ENCODE data around the gene BUB1B.

The BUB1B gene

GRCh38 chr15:40192942-40193341, 32.1 kb downstream of the BUB1B start:
- DNase-seq: no peak

- peak; percentile 28 for DNase-seq
Observed at GRCh38 chr15:40197434-40197833, 36.6 kb downstream of the BUB1B start.

DNA sequence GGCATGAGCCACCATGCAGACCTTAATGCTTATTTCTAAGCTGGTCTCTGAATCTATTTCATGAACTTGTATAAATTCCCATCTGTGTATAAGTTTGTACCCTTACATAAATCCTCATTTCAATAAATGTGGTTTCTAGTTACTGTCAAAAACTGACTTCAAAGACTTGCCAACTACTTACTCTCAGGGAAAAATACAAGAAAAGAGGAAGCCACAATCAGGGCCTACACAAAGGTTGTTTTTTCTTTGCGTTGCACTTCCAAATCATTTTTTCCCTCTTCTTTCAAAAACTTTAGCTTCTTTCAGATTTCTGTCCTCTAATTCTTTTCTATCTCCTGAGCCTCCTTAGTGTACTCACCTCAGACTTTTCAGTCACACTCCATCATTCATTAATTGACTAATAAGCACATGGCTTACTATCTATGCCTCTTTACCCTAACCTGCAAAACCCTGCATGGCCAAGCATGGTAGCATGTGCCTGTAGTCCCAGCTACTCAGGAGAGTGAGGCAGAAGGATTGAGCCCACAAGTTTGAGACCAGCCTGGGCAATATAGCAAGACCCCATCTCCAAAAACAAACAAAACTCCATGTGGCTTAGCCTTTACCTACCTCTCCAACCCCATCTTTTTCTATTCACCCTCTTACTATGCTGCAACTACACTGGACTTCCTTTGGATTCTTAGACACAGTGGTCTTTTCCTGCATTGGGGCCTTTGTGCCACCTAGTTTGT, 37.7 kb downstream of the BUB1B start:
- DNase-seq: no peak

GRCh38 chr15:40204100-40204499, 43.2 kb downstream of the BUB1B start:
- no peak for DNase-seq

DNA sequence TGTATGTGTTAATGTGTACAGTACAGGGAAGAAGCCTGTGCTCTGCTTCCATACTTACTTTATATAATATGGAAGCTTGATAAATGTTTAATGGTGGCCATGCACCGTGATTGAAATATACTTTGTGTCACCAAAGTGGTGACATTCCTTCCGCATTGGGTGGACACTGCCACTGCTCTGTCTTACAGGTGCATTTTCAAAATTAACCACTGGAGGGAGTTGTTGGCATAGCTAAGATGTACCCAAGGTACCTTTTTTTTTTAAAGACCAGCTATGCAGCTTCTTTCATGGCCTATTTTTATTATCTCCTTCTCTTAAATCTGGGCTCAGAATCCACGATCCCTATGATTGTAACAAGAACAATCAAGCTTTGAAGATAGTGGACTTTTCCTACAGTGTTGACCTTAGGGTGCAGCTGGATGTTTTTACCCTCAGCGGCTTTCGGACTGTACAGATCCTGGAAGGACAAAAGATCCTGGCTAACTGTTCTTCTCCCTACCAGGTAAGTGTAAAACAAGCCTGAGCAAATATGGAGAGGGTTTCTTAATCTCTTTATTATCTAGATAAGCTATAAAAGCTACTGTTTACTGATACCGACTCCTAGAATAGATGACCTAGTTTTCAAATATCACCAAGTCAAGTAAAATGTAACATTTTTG, 56.4 kb downstream of the BUB1B start:
- DNase-seq: peak; percentile 83

DNA sequence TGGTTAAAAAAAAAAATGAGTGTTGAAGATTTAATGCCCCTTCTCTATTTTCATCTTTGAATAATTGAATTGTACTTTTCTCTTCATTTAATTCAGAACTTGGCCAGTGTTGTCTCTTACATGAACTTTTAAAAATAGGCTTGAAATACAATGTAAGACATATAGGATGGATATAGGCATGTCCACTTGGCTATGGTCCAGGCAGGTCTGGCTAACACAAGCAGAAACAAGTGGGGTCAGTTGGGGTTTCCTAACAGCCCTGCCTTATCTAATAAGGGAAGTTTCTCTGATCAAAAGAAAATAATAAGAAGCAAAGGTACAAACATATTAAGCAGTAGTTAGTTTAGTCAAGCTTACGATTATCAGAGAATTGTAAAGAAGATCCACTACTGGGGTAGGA, 58.9 kb downstream of the BUB1B start:
- no peak for DNase-seq

DNA sequence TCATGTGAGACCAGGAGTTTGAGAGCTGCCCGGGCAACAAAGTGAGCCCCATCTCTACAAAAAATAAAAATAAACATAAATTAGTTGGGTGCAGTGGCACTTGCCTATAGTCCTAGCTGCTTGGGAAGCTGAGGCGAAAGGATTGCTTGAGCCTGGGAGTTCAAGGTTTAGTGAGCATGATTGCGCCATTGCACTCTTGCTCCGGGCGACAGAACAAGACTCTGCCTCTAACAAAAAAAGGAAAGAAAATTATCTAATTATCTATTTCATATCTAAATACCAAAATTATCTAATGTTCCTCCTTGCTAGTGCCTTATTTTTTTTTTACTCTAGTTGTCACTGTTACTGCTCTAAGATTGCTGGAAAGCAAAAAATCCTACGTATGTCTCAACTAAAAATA, 61.3 kb downstream of the BUB1B start:
- no peak for DNase-seq

DNA sequence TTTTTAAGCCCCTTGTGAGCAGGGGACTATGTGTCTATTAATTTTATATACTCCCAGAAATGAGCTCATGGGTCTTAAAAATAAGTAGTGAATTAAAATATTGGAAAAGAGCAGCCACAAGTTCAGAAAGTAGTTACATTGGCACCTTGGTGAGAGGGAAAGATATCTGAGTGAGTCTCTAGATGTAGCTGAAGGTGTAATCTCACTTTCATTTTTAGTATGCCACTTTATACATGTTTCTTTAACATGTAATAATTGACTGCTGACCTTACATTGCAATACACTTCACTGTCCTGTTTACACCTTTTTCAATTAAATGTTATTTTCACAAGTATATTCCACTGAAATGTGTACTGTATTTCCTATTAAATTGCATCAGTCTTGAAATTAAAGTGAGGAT, 65.9 kb downstream of the BUB1B start:
- no peak for DNase-seq

DNA sequence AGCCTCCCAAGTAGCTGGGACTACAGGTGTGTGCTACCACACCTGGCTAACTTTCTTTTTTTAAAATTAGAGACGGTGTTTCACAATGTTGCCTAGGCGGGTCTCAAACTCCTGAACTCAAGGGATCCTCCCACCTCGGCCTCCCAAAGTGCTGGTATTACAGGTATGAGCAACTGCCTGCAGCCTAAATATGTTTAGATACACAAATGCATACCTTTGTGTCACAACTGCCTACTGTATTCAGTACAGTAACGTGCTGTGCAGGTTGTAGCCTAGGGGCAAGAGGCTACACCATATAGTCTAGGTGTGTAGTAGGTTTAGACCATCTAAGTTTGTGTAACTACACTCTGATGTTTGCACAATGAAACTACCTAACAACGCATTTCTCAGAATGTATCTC, 68.4 kb downstream of the BUB1B start:
- DNase-seq: no peak

- no peak for DNase-seq
Observed at GRCh38 chr15:40229956-40230355, 69.1 kb downstream of the BUB1B start.

GRCh38 chr15:40232625-40233070, 71.8 kb downstream of the BUB1B start:
- DNase-seq: no peak

DNA sequence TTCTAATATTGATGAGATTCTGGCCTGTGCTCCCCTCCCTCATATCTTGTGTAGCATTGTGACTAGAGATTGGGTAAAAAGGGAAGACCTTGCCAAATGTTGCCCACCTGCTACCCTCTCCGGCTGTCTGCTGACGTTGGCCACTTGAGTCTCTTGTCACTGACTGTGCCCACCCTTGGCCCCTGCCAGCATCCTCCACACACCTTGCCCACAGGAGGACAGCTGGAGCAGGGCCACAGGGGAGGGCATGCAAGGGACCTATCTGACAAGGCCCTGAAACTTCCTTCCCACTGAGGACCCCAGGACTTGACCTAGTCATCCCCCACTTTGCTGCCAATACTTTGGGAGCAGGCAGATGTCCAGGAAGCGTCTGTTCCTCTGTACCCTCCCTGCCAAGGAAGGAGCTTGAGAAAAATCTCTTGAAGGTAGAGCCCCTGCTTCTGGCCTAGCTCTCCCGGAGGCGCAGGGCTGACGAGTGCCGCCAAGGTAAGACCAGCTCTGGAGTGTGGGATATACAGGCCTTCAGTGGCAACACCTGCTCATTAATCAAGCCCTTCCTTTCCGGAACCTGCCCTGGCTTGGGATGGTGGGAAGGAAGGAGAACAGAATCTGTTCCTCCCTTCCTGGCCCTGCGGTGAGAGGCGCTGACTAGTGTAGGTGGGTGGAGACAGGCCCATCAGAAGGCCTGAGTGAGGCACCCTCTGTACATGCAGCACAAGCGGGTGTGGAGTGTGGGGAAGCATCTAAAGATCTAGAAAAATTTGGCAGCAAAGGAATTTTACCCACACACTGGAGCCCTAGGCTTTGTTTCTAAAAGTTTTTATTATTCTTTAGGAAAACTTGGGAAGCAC, 73.1 kb downstream of the BUB1B start:
- no peak for DNase-seq

GRCh38 chr15:40234783-40235182, 73.9 kb downstream of the BUB1B start:
- no peak for DNase-seq

- no peak for DNase-seq
Observed at GRCh38 chr15:40235201-40235885, 74.5 kb downstream of the BUB1B start.

GRCh38 chr15:40238532-40239403, 77.9 kb downstream of the BUB1B start, which contains the start of gene PAK6:
Gene PAK6, plus strand, starts transcription at chr15:40239063. Its CDS starts 25,723 bp downstream, at chr15:40264786.
- peak; percentile 16 for DNase-seq

DNA sequence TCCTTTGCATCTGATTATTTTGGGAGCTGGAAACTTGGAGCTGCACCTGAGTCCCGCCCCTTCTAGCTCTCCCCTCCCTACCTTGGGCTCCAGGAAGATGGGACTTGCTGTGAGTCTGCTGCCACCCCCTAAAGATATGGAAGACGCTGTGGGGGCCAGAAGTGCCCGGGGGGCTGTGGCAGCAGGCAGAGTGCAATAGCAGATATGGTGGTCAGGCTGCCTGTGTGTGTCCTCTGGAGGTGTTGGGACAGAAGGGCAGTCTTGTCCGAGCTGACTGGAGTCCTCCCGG, 78.5 kb downstream of the BUB1B start:
- DNase-seq: no peak

DNA sequence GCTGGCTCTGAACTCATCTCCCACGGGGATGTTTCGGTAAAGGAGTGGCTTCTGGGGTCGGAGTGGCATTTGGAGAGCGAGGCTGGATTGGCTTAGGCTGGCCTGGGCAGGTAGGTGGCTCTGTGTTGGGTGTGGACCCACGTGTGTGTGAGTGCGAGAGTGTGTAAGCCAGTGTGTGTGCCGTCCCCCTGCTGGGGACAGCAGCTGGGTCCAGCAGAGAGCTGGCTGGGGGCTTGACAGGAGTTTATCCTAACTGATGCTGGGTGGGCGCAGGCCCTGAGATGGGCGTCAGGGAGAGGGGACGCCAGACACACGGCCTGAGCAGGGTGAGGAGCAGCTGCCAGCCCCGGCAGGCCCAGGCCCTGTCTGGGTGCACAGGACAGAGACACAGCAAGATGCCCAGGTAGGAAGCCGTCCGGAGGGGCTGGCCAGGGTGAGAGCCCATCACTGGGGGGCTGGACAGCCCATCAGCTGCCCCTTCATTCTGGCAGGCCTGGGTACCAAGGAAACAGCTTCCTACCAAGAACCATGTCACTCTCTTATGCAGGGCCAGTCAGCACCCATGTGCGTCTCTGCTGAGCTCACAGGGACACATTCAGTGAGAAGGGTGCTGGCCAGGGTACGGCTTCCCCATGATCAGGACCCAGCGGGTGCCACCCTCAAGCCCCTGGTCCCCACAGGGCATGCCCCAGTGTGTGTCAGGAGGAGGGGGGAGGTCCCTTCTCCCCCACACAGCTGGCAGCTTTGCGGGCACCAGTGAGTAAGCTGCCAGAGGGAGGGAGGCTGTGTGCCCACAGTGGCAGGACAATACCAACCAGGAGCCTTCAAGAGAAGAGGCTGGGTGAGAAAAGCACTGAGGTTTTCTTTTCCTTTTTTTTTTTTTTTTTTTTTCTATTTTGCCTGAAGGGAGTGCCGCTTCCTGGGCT, 79.1 kb downstream of the BUB1B start:
- no peak for DNase-seq

DNA sequence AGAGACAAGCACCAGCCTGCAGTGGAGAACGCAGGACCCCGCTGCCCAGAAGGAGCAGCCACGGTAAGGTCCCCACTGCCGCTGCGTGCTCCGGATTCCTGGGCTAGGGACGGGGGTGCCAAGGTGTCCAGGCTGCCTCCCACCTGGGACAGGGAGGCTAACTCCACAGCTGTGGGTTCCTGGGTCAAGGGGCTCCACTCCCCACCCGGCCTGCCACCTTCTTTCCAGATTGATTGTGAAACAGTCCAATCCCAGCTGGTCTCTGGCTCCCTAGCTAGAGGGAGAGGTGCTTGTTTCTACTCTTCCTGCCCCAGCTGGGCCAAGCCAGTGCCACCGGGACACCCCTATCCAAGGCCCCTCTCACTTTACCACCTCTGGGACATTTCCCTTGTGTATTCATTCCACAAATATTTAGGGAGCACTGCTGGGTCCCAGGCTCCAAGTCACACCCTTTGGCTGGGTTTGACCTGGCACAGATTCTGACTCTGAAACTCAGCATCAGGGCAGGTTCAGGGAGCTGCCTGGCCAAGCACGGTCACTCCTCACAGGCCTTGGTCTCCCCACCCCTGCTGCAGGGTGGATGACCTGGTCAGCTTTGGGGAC, 79.9 kb downstream of the BUB1B start:
- no peak for DNase-seq

GRCh38 chr15:40241269-40242212, 80.7 kb downstream of the BUB1B start:
- DNase-seq: no peak
